Endothelial cell of umbilical vein (primary cell): ENCODE measurements around the gene PCDHGA2. TPM values are rescaled to one million over a fixed set of nuclear protein-coding genes. Genes with fewer than 3 reads are reported as not detected.
A peak's percentile ranks its signal among the peaks of the same experiment; 100 is the strongest.

Experiments
- BruUV-seq: library from RNA; stranded (reverse); fragments of 400-500 nt; replicated peaks from 2 replicates; lab custom pipeline; 2021; lab: Mats Ljungman, UMichigan
- CTCF ChIA-PET: fragments of 300-600, 350-600 bp; sonication (Branson Sonifier 250); formaldehyde crosslinking; loops from one replicate; lab custom pipeline; 2021; ENCODE audit warnings: antibody characterized with exemption, inconsistent platforms; lab: Charles Lee
- POLR2A ChIA-PET: fragments of 300-600, 350-600 bp; sonication (Branson Sonifier 250); formaldehyde crosslinking; loops from one replicate; lab custom pipeline; 2021; ENCODE audit warnings: antibody characterized with exemption, inconsistent platforms; lab: Charles Lee
- DNase-seq: peaks from one replicate; pipeline ENCODE4 v3.0.0-alpha.2; 2011; ENCODE audit warnings: low read depth, low spot score
- FAIRE-seq: peaks from 2 replicates; lab custom pipeline; 2011; peaks lifted over from hg19 to GRCh38; lab: Jason Lieb, UNC
- H2AFZ ChIP-seq: 2 replicates; pipeline ENCODE4 v1.6.0; 2012; ENCODE audit warnings: low read depth, low read length, control low read depth, inconsistent platforms
- H3K27ac ChIP-seq: 2 replicates; pipeline ENCODE4 v1.5.1; 2011; ENCODE audit warnings: low read depth, mild to moderate bottlenecking, control low read depth, low read length, moderate library complexity; ENCODE audit not compliant: insufficient read depth
- H3K27me3 ChIP-seq, 2 experiments: 2 replicates each; pipeline versions ENCODE4 v1.6.0 to v1.6.1; 2011; ENCODE audit warnings: low read length in 2 of 2, mixed read lengths in 1 of 2; ENCODE audit not compliant: control insufficient read depth in 2 of 2, insufficient read depth in 2 of 2
- H3K36me3 ChIP-seq, 2 experiments: 2 replicates in 1 of 2; 3 replicates in 1 of 2; pipeline ENCODE4 v1.5.1; 2011; ENCODE audit warnings: low read length in 2 of 2, mild to moderate bottlenecking in 1 of 2, moderate library complexity in 1 of 2; ENCODE audit not compliant: control insufficient read depth in 2 of 2, insufficient read depth in 2 of 2; ENCODE audit errors: extremely low read depth in 1 of 2
- H3K4me1 ChIP-seq: 3 replicates; pipeline ENCODE4 v1.5.1; 2011; ENCODE audit warnings: mild to moderate bottlenecking, low read length; ENCODE audit not compliant: control insufficient read depth, insufficient read depth; ENCODE audit errors: extremely low read depth
- H3K4me2 ChIP-seq: 2 replicates; pipeline ENCODE4 v1.6.1; 2011; ENCODE audit warnings: low read length, control low read depth, mixed read lengths; ENCODE audit not compliant: insufficient read depth
- H3K4me3 ChIP-seq, 3 experiments: fragments of 200-600 bp in 1 of 3; sonication (generic), shearing (Covaris generic) in 1 of 3; replicated peaks in 1 of 3; 2 replicates each; pipeline ENCODE4 v1.5.1; 2011 to 2016; ENCODE audit warnings: control low read depth in 3 of 3, low read length in 3 of 3, mild to moderate bottlenecking in 2 of 3, inconsistent platforms in 1 of 3, low read depth in 1 of 3, moderate library complexity in 1 of 3; ENCODE audit not compliant: insufficient read depth in 1 of 3
- H3K79me2 ChIP-seq: 2 replicates; pipeline ENCODE4 v1.6.0; 2012; ENCODE audit warnings: low read length, inconsistent platforms; ENCODE audit not compliant: control insufficient read depth, insufficient read depth
- H3K9ac ChIP-seq: replicated peaks from 2 replicates; pipeline ENCODE3; 2011; ENCODE audit warnings: low read length, control low read depth; ENCODE audit not compliant: insufficient read depth; ENCODE audit errors: extremely low read depth
- H3K9me1 ChIP-seq: replicated peaks from 3 replicates; pipeline ENCODE4 v1.6.0; 2011; ENCODE audit warnings: mild to moderate bottlenecking, low read length; ENCODE audit not compliant: control insufficient read depth, insufficient read depth; ENCODE audit errors: extremely low read depth
- H3K9me3 ChIP-seq: replicated peaks from 2 replicates; pipeline ENCODE4 v1.5.1; 2012; ENCODE audit warnings: low read length, inconsistent platforms; ENCODE audit not compliant: control insufficient read depth, insufficient read depth
- H4K20me1 ChIP-seq: replicated peaks from 2 replicates; pipeline ENCODE3; 2011; ENCODE audit warnings: mild to moderate bottlenecking, low read length; ENCODE audit not compliant: control insufficient read depth, insufficient read depth; ENCODE audit errors: extremely low read depth
- CTCF ChIP-seq, 2 donors: IDR thresholded peaks; 1 replicate in 1 of 2; 2 replicates in 1 of 2; pipeline ENCODE4 v1.5.1; 2011; ENCODE audit warnings: low read length in 2 of 2, mild to moderate bottlenecking in 2 of 2, moderate library complexity in 2 of 2, control low read depth in 1 of 2, inconsistent platforms in 1 of 2, low read depth in 1 of 2; ENCODE audit not compliant: insufficient read depth in 1 of 2; ENCODE audit errors: extremely low read depth in 1 of 2
- EZH2 ChIP-seq: IDR thresholded peaks from 2 replicates; pipeline ENCODE4 v1.6.1; 2012; ENCODE audit warnings: borderline replicate concordance, low read depth, mild to moderate bottlenecking, moderate library complexity, low read length, inconsistent platforms; ENCODE audit not compliant: severe bottlenecking
- FOS ChIP-seq: IDR thresholded peaks from 2 replicates; pipeline ENCODE4 v1.6.1; 2011; ENCODE audit warnings: mild to moderate bottlenecking, low read length, moderate library complexity, borderline replicate concordance; ENCODE audit not compliant: insufficient read depth
- GATA2 ChIP-seq: IDR thresholded peaks from 2 replicates; pipeline ENCODE4 v1.7.0; 2011; ENCODE audit warnings: low read depth, mild to moderate bottlenecking, moderate library complexity, mixed read lengths, low read length; ENCODE audit not compliant: insufficient read length, insufficient read depth
- JUN ChIP-seq: IDR thresholded peaks from 2 replicates; pipeline ENCODE4 v1.6.1; 2011; ENCODE audit warnings: borderline replicate concordance, low read depth; ENCODE audit not compliant: insufficient read length, insufficient read depth
- MYC ChIP-seq: IDR thresholded peaks from one replicate; pipeline ENCODE4 v1.6.1; 2011; ENCODE audit warnings: mild to moderate bottlenecking, low read depth, low read length
- POLR2A ChIP-seq: IDR thresholded peaks from 2 replicates; pipeline ENCODE4 v1.6.1; 2012; ENCODE audit warnings: low read depth, mild to moderate bottlenecking, control low read depth, low read length
- dilution Hi-C: fragments of 300-500 bp; cut with MboI; formaldehyde crosslinking; loops from one replicate; pipeline ENCODE4 v1.15.0; 2019; ENCODE audit warnings: low sequenced_read_pairs; ENCODE audit not compliant: extremely low pct_ligation_motif_present
- intact Hi-C: fragments of 100-400 bp; cut with micrococcal nuclease; formaldehyde crosslinking; loops from one replicate; pipeline ENCODE4 v1.10.0; 2022
- polyA plus RNA-seq, 4 experiments: library from polyadenylated mRNA; depleted of rRNA in 3 of 4; stranded (reverse) in 3 of 4; unstranded in 1 of 4; fragments of >200 nt; gene quantifications; 2 replicates each; pipeline versions ENCODE4 v1.2.1 to v1.2.3, GENCODE V29; 2011 to 2012; ENCODE audit warnings: missing spikeins in 1 of 4
- total RNA-seq: library from RNA; stranded (reverse); gene quantifications from 2 replicates; pipeline ENCODE4 v1.2.3, GENCODE V29; 2021

Gene PCDHGA2
- total and polyA plus RNA-seq, 2 donors (not counting 3 experiments of a cell fraction or from before 2014, with no cell fraction given) = 1.2 to 2.0 TPM

DNA sequence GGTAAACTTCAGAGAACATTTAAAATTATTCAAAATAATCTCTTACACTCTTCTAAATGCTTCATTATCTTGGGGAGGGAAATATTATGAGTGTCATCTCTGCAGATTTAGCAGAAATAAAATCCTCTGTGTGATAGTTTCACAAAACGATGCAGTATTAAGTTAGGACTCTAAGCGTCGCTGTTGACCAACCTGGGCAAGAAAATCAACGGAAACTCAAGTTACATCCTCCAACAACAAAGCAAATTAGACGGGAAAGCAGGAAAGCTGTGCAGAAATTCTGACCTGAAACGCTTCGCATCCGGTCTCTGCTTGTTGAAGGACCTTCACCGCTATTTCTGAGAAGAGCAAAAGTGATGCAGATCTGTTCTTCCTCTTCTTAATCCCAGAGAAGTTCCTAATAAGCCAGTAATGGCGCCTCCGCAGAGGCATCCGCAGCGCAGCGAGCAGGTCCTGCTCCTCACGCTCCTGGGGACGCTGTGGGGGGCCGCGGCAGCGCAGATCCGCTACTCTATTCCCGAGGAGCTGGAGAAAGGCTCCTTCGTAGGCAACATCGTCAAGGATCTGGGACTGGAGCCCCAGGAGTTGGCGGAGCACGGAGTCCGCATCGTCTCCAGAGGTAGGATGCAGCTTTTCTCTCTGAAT, 35.2 kb downstream of the PCDHGA2 start, which contains the start of gene PCDHGA6:
Gene PCDHGA6, plus strand, starts transcription at position 219 of the 645 bp plus-strand sequence. Its CDS starts 193 bp downstream, at position 412.
- Histone ChIP-seq H3K27ac (no peak within 1 kb of the TSS), H3K4me2 (peak within 1 kb of the TSS; percentile 52), H3K79me2 (no peaks in the 10 kb centered on the region), H3K36me3 (no peaks in the 10 kb centered on the region), H3K4me3 (peak within 1 kb of the TSS in 2 of 3 experiments; percentile 31 to 41), H4K20me1 (no peaks in the 10 kb centered on the region), H2AFZ (peak within 1 kb of the TSS; percentile 62), H3K9me3 (no peaks in the 10 kb centered on the region), H3K9me1 (no peaks in the 10 kb centered on the region), H3K9ac (no peak within 1 kb of the TSS), H3K27me3 (peaks cover 30 to 77% of the 10 kb centered on the region in 2 experiments), H3K4me1 (no peaks in the 10 kb centered on the region)
- peak; percentile 74 for FAIRE-seq
- dilution Hi-C loops = no loop called here
- BruUV-seq = TSS peak; percentile 20
- POLR2A ChIA-PET = no interaction called here
- TF ChIP-seq MYC (no peak), CTCF (IDR thresholded peaks at IDR 0.05; ENCODE audit: extremely low read depth in 1 of 2, insufficient read depth in 1 of 2, low read depth in 1 of 2, low read length in 2 of 2) (peak; percentile 40 to 48)
- intact Hi-C loops = loop anchor here (1.0 to 5.0 kb wide), 2 partner anchors 49 to 187 kb away; partner anchors contain the start of gene PCDHGA11
- peak; percentile 49 for DNase-seq
- CTCF ChIA-PET = interaction anchor here (0.6 to 3.2 kb wide), 21 partner anchors 9 to 194 kb away, joined by 3 to 41 read pairs (median 4); partner anchors contain the start of genes PCDHB14, PCDHGA10, PCDHGA11 and PCDHGA12

GRCh38 chr5:141374627-141375026, 36.1 kb downstream of the PCDHGA2 start:
- Histone ChIP-seq H3K79me2 (no peaks in the 10 kb centered on the region), H3K9ac (no peak overlapping the region), H3K27ac (no peak overlapping the region), H3K4me2 (no peak overlapping the region), H2AFZ (no peak overlapping the region), H3K9me3 (no peaks in the 10 kb centered on the region), H3K4me1 (no peaks in the 10 kb centered on the region), H3K27me3 (peaks cover 32 to 72% of the 10 kb centered on the region in 2 experiments), H3K4me3 (no peak overlapping the region), H4K20me1 (no peaks in the 10 kb centered on the region), H3K9me1 (no peaks in the 10 kb centered on the region), H3K36me3 (no peaks in the 10 kb centered on the region)
- intact Hi-C loops = loop anchor here (5.0 kb wide), 1 partner anchor 48 kb away; the partner anchor contains the start of gene PCDHGA11
- dilution Hi-C loops = no loop called here
- ChIA-PET CTCF (interaction anchor here (0.9 to 3.2 kb wide), 17 partner anchors 8 to 193 kb away, joined by 3 to 41 read pairs (median 4); partner anchors contain the start of genes PCDHB14, PCDHGA10, PCDHGA12 and PCDHGA3), POLR2A (no interaction called here)
- DNase-seq = no peak
- TF ChIP-seq GATA2 (no peak), POLR2A (no peak), JUN (no peak), CTCF (IDR thresholded peaks at IDR 0.05; ENCODE audit: extremely low read depth in 1 of 2, insufficient read depth in 1 of 2, low read depth in 1 of 2, low read length in 2 of 2) (no peak), EZH2 (no peak), FOS (no peak), MYC (no peak)
- BruUV-seq = no TSS peak
- FAIRE-seq = no peak
